Loucy (cell line): ENCODE results near the gene FOXJ3.

Source experiments
- EZH2phosphoT487 ChIP-seq: fragments of 200-600 bp; IDR thresholded peaks from 2 replicates; pipeline ENCODE4 v1.6.1; 2018; ENCODE audit warnings: antibody characterized with exemption, mild to moderate bottlenecking, moderate library complexity, borderline replicate concordance
- TF ChIP-seq, protein P1 (sequence below): fragments of 200-600 bp; sonication (generic); conservative IDR thresholded peaks from 2 replicates; pipeline ENCODE4 v1.5.1; 2014; ENCODE audit warnings: mild to moderate bottlenecking, antibody characterized with exemption, low read length

DNA sequence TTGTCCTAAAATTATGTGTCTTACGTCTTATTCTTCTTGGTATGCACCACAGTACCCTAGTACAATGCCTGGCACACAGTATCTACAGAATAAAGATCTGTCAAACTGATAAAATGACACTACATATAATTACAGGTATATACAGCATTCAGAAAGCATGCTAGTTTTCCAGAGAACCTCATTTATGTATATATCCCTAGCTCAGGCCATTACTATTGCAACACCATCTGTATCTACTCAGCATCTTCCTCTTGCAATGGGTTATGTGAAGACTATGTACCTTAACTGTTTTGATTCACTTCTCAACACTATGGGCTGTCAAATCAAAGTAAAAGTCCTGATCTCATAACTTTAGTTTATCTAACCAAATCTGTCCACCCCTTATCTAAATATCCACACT is 112.0 kb downstream of the FOXJ3 start:
- TF ChIP-seq, protein P1, sequence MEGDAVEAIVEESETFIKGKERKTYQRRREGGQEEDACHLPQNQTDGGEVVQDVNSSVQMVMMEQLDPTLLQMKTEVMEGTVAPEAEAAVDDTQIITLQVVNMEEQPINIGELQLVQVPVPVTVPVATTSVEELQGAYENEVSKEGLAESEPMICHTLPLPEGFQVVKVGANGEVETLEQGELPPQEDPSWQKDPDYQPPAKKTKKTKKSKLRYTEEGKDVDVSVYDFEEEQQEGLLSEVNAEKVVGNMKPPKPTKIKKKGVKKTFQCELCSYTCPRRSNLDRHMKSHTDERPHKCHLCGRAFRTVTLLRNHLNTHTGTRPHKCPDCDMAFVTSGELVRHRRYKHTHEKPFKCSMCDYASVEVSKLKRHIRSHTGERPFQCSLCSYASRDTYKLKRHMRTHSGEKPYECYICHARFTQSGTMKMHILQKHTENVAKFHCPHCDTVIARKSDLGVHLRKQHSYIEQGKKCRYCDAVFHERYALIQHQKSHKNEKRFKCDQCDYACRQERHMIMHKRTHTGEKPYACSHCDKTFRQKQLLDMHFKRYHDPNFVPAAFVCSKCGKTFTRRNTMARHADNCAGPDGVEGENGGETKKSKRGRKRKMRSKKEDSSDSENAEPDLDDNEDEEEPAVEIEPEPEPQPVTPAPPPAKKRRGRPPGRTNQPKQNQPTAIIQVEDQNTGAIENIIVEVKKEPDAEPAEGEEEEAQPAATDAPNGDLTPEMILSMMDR: no peak
- no peak for TF ChIP-seq EZH2phosphoT487
